ENCODE measurements around the gene GFOD2.

- no peak for TF ChIP-seq CTCF (IDR thresholded peaks at IDR 0.05)
- no peak for TF ChIP-seq POLR2A (IDR thresholded peaks at IDR 0.05)
Observed at GRCh38 chr16:67749436-67750078, 30.4 kb upstream of the GFOD2 start.
